ENCODE results near the gene CBARP. TPM values are rescaled to one million over a fixed set of nuclear protein-coding genes. Genes with fewer than 3 reads are reported as not detected.

The CBARP gene
- total and polyA plus RNA-seq, 2 of the 13 experiments (the other 11 are each of a cell fraction or from before 2014, with no cell fraction given) = 1.2 to 1.4 TPM

- no peaks in the 10 kb centered on the region for H3K9me3 ChIP-seq (ENCODE audit: low read length)
- in situ Hi-C loops (cut with HindIII; ENCODE audit: extremely low pct_ligation_motif_present, low pct_unique_long_range_greater_than_20kb) (no loop called here), intact Hi-C loops (cut with micrococcal nuclease; ENCODE audit: unreplicated experiment) (no loop called here)
- CTCF ChIA-PET (ENCODE audit: low intra/inter-chr PET ratio, low total read pairs) = no interaction called here
- H3K4me2 ChIP-seq (ENCODE audit: low read depth, low read length) = no peak overlapping the region
- H2AFZ ChIP-seq (ENCODE audit: low read length) = no peak overlapping the region
- ATAC-seq (no peak), DNase-seq (ENCODE audit: low spot score) (no peak), FAIRE-seq (no peak)
- H3K4me1 ChIP-seq (ENCODE audit: insufficient read depth, low read length) = peaks cover 55% of the 10 kb centered on the region
- WGBS (ENCODE audit: low lambda C conversion rate) = 95% methylated on average over 30 of the region's 39 CpGs
- H3K27ac ChIP-seq (ENCODE audit: extremely low read length, insufficient read depth, low read length) = no peak overlapping the region
- POLR2A ChIA-PET = interaction anchor here (0.6 to 0.7 kb wide), 2 partner anchors 19 to 188 kb away, joined by 3 read pairs; no protein-coding TSS in a partner anchor
- H4K20me1 ChIP-seq (ENCODE audit: insufficient read depth, low read length) = peaks cover 59% of the 10 kb centered on the region
- H3K36me3 ChIP-seq (replicated peaks in 1 of 2; ENCODE audit: control insufficient read depth in 1 of 2, insufficient read depth in 2 of 2, low read length in 2 of 2) = peaks cover 16 to 34% of the 10 kb centered on the region in 2 experiments; a peak in 4 of 5 replicates
- H3K27me3 ChIP-seq (ENCODE audit: control insufficient read depth in 1 of 2, insufficient read depth in 2 of 2, low read length in 2 of 2) = no peaks in the 10 kb centered on the region
- TF ChIP-seq RBFOX2 (IDR thresholded peaks at IDR 0.05; ENCODE audit: low read depth, low read length) (0 out of 2 replicates have a peak, but pooled peaks have one; percentile 27), ZNF256 (CRISPR knock-in tag; conservative IDR thresholded peaks at IDR 0.05) (no peak), AKAP8 (CRISPR knock-in tag; IDR thresholded peaks at IDR 0.05) (0 out of 2 replicates have a peak, but pooled peaks have one; percentile 24), ISX (CRISPR knock-in tag; conservative IDR thresholded peaks at IDR 0.05) (no peak), ELF4 (CRISPR knock-in tag; IDR thresholded peaks at IDR 0.05; ENCODE audit: borderline replicate concordance) (no peak)
- TF ChIP-seq, protein P1, sequence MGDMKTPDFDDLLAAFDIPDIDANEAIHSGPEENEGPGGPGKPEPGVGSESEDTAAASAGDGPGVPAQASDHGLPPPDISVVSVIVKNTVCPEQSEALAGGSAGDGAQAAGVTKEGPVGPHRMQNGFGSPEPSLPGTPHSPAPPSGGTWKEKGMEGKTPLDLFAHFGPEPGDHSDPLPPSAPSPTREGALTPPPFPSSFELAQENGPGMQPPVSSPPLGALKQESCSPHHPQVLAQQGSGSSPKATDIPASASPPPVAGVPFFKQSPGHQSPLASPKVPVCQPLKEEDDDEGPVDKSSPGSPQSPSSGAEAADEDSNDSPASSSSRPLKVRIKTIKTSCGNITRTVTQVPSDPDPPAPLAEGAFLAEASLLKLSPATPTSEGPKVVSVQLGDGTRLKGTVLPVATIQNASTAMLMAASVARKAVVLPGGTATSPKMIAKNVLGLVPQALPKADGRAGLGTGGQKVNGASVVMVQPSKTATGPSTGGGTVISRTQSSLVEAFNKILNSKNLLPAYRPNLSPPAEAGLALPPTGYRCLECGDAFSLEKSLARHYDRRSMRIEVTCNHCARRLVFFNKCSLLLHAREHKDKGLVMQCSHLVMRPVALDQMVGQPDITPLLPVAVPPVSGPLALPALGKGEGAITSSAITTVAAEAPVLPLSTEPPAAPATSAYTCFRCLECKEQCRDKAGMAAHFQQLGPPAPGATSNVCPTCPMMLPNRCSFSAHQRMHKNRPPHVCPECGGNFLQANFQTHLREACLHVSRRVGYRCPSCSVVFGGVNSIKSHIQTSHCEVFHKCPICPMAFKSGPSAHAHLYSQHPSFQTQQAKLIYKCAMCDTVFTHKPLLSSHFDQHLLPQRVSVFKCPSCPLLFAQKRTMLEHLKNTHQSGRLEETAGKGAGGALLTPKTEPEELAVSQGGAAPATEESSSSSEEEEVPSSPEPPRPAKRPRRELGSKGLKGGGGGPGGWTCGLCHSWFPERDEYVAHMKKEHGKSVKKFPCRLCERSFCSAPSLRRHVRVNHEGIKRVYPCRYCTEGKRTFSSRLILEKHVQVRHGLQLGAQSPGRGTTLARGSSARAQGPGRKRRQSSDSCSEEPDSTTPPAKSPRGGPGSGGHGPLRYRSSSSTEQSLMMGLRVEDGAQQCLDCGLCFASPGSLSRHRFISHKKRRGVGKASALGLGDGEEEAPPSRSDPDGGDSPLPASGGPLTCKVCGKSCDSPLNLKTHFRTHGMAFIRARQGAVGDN (CRISPR knock-in tag; IDR thresholded peaks at IDR 0.05) = peak; percentile 25; the same call in 1 of the 2 replicates
- H3K79me2 ChIP-seq (ENCODE audit: insufficient read depth, low read length) = peaks cover 90% of the 10 kb centered on the region
- BruUV-seq (replicated peaks) = no TSS peak
- H3K4me3 ChIP-seq (replicated peaks in 1 of 3; ENCODE audit: insufficient read depth in 1 of 3, low read depth in 2 of 3, low read length in 3 of 3) = no peak overlapping the region
- H3K9ac ChIP-seq (ENCODE audit: insufficient read depth, low read depth, low read length) = no peak overlapping the region
Observed at GRCh38 chr19:1213391-1214286, 24.2 kb downstream of the CBARP start.
